T-helper 1 cell treated with Interleukin-12 subunit alpha and Interleukin-12 subunit beta and Interleukin-4 antibody, amounts not matched to agents 30 μg/mL and 1 μg/mL, for 36 hours (primary cell): ENCODE data around the gene JAZF1.
A peak's percentile ranks its signal among the peaks of the same experiment; 100 is the strongest.

Source experiments
- H3K27ac Mint-ChIP-seq: one replicate; pipeline ENCODE4 v1.8.0; 2021; ENCODE audit warnings: mild to moderate bottlenecking, mixed read lengths
- H3K27me3 Mint-ChIP-seq: one replicate; pipeline ENCODE4 v1.8.0; 2021; ENCODE audit warnings: low read depth, mixed read lengths
- H3K36me3 Mint-ChIP-seq: one replicate; pipeline ENCODE4 v1.8.0; 2021; ENCODE audit warnings: low read depth, mixed read lengths
- H3K4me1 Mint-ChIP-seq: one replicate; pipeline ENCODE4 v1.8.0; 2021; ENCODE audit warnings: low read depth, mixed read lengths
- H3K4me3 Mint-ChIP-seq: one replicate; pipeline ENCODE4 v1.8.0; 2021; ENCODE audit warnings: mild to moderate bottlenecking, moderate library complexity, mixed read lengths
- H3K9me3 Mint-ChIP-seq: one replicate; pipeline ENCODE4 v1.8.0; 2021; ENCODE audit warnings: mixed read lengths

The JAZF1 gene

GRCh38 chr7:28180364-28181147 is at the start of gene JAZF1:
JAZF1 (minus strand) TSS chr7:28180795.
- Mint-ChIP-seq H3K4me1 (peaks cover 11% of the 10 kb centered on the region), H3K4me3 (peak within 1 kb of the TSS; percentile 78), H3K9me3 (no peaks in the 10 kb centered on the region), H3K36me3 (no peaks in the 10 kb centered on the region), H3K27me3 (peaks cover 48% of the 10 kb centered on the region), H3K27ac (peak within 1 kb of the TSS; percentile 78)

GRCh38 chr7:28230261-28230660 is 49.7 kb upstream of the JAZF1 start:
- no peaks in the 10 kb centered on the region for H3K36me3 Mint-ChIP-seq
- H3K4me3 Mint-ChIP-seq, result no peak overlapping the region
- H3K4me1 Mint-ChIP-seq, result no peaks in the 10 kb centered on the region
- H3K27ac Mint-ChIP-seq, result no peak overlapping the region
- peaks cover 16% of the 10 kb centered on the region for H3K27me3 Mint-ChIP-seq
- no peaks in the 10 kb centered on the region for H3K9me3 Mint-ChIP-seq

- Mint-ChIP-seq H3K36me3 (no peaks in the 10 kb centered on the region), H3K27ac (no peak overlapping the region), H3K27me3 (peaks cover 6% of the 10 kb centered on the region), H3K9me3 (no peaks in the 10 kb centered on the region), H3K4me3 (no peak overlapping the region), H3K4me1 (no peaks in the 10 kb centered on the region)
Measured at GRCh38 chr7:28228396-28228795, 47.8 kb upstream of the JAZF1 start.

- Mint-ChIP-seq H3K36me3 (no peaks in the 10 kb centered on the region), H3K4me1 (no peaks in the 10 kb centered on the region), H3K9me3 (no peaks in the 10 kb centered on the region), H3K4me3 (no peak overlapping the region), H3K27me3 (peaks cover 6% of the 10 kb centered on the region), H3K27ac (no peak overlapping the region)
Measured at GRCh38 chr7:28226003-28226402, 45.4 kb upstream of the JAZF1 start.

- Mint-ChIP-seq H3K9me3 (no peaks in the 10 kb centered on the region), H3K4me3 (no peak overlapping the region), H3K27ac (no peak overlapping the region), H3K36me3 (no peaks in the 10 kb centered on the region), H3K4me1 (no peaks in the 10 kb centered on the region), H3K27me3 (peaks cover 6% of the 10 kb centered on the region)
Measured at GRCh38 chr7:28225576-28225975, 45.0 kb upstream of the JAZF1 start.

GRCh38 chr7:28224675-28225074 is 44.1 kb upstream of the JAZF1 start:
- H3K27ac Mint-ChIP-seq, result no peak overlapping the region
- no peaks in the 10 kb centered on the region for H3K36me3 Mint-ChIP-seq
- H3K4me3 Mint-ChIP-seq, result no peak overlapping the region
- no peaks in the 10 kb centered on the region for H3K9me3 Mint-ChIP-seq
- no peaks in the 10 kb centered on the region for H3K4me1 Mint-ChIP-seq
- peaks cover 1% of the 10 kb centered on the region for H3K27me3 Mint-ChIP-seq

GRCh38 chr7:28224172-28224571 is 43.6 kb upstream of the JAZF1 start:
- Mint-ChIP-seq H3K27ac (no peak overlapping the region), H3K27me3 (no peaks in the 10 kb centered on the region), H3K4me3 (no peak overlapping the region), H3K36me3 (no peaks in the 10 kb centered on the region), H3K9me3 (no peaks in the 10 kb centered on the region), H3K4me1 (no peaks in the 10 kb centered on the region)

- Mint-ChIP-seq H3K4me1 (no peaks in the 10 kb centered on the region), H3K27ac (no peak overlapping the region), H3K9me3 (no peaks in the 10 kb centered on the region), H3K27me3 (no peaks in the 10 kb centered on the region), H3K36me3 (no peaks in the 10 kb centered on the region), H3K4me3 (no peak overlapping the region)
Measured at GRCh38 chr7:28222636-28223035, 42.0 kb upstream of the JAZF1 start.

GRCh38 chr7:28219793-28220192 is 39.2 kb upstream of the JAZF1 start:
- Mint-ChIP-seq H3K27ac (no peak overlapping the region), H3K9me3 (no peaks in the 10 kb centered on the region), H3K4me3 (no peak overlapping the region), H3K4me1 (no peaks in the 10 kb centered on the region), H3K36me3 (no peaks in the 10 kb centered on the region), H3K27me3 (no peaks in the 10 kb centered on the region)

- H3K9me3 Mint-ChIP-seq, result no peaks in the 10 kb centered on the region
- H3K27me3 Mint-ChIP-seq, result peaks cover 12% of the 10 kb centered on the region
- H3K4me1 Mint-ChIP-seq, result no peaks in the 10 kb centered on the region
- H3K36me3 Mint-ChIP-seq, result no peaks in the 10 kb centered on the region
- no peak overlapping the region for H3K27ac Mint-ChIP-seq
- H3K4me3 Mint-ChIP-seq, result no peak overlapping the region
Measured at GRCh38 chr7:28217143-28217542, 36.5 kb upstream of the JAZF1 start.

- Mint-ChIP-seq H3K27ac (no peak overlapping the region), H3K4me1 (peaks cover 12% of the 10 kb centered on the region), H3K4me3 (no peak overlapping the region), H3K9me3 (peaks cover 22% of the 10 kb centered on the region), H3K36me3 (peaks cover 4% of the 10 kb centered on the region), H3K27me3 (peaks cover 22% of the 10 kb centered on the region)
Measured at GRCh38 chr7:28211006-28211405, 30.4 kb upstream of the JAZF1 start.

GRCh38 chr7:28208506-28208905 is 27.9 kb upstream of the JAZF1 start:
- Mint-ChIP-seq H3K36me3 (peaks cover 4% of the 10 kb centered on the region), H3K27ac (no peak overlapping the region), H3K9me3 (peaks cover 22% of the 10 kb centered on the region), H3K4me3 (no peak overlapping the region), H3K4me1 (peaks cover 12% of the 10 kb centered on the region), H3K27me3 (peaks cover 16% of the 10 kb centered on the region)

- Mint-ChIP-seq H3K27me3 (peaks cover 11% of the 10 kb centered on the region), H3K9me3 (peaks cover 22% of the 10 kb centered on the region), H3K36me3 (peaks cover 4% of the 10 kb centered on the region), H3K4me1 (peaks cover 12% of the 10 kb centered on the region), H3K4me3 (no peak overlapping the region), H3K27ac (peak overlapping the region; percentile 27)
Measured at GRCh38 chr7:28207486-28208158, 27.0 kb upstream of the JAZF1 start.

GRCh38 chr7:28205506-28205905 is 24.9 kb upstream of the JAZF1 start:
- Mint-ChIP-seq H3K4me3 (no peak overlapping the region), H3K9me3 (peaks cover 19% of the 10 kb centered on the region), H3K27me3 (peaks cover 16% of the 10 kb centered on the region), H3K27ac (no peak overlapping the region), H3K36me3 (peaks cover 4% of the 10 kb centered on the region), H3K4me1 (peaks cover 12% of the 10 kb centered on the region)

- peaks cover 22% of the 10 kb centered on the region for H3K27me3 Mint-ChIP-seq
- no peak overlapping the region for H3K4me3 Mint-ChIP-seq
- no peak overlapping the region for H3K27ac Mint-ChIP-seq
Measured at GRCh38 chr7:28203508-28204240, 23.1 kb upstream of the JAZF1 start.

More at GRCh38 chr7:28203508-28204240, 23.1 kb upstream of the JAZF1 start:
- Mint-ChIP-seq H3K36me3 (peaks cover 4% of the 10 kb centered on the region), H3K9me3 (peaks cover 19% of the 10 kb centered on the region), H3K4me1 (peaks cover 12% of the 10 kb centered on the region)
